K562 (cell line): Measurements from ENCODE around the gene CAPN5. TPM values are rescaled to one million over a fixed set of nuclear protein-coding genes. Genes with fewer than 3 reads are reported as not detected.
A peak's percentile ranks its signal among the peaks of the same experiment; 100 is the strongest.

Experiments
- AFF4 ChIP-seq: sonication (generic); formaldehyde crosslinking; IDR thresholded peaks from 2 replicates; pipeline ENCODE4 v1.8.0; 2023; ENCODE audit warnings: mild to moderate bottlenecking, missing genetic modification reagents
- CREBBP ChIP-seq: IDR thresholded peaks from one replicate; pipeline ENCODE4 v1.6.1; 2012; ENCODE audit warnings: low read depth, mild to moderate bottlenecking, control low read depth, inconsistent platforms, low read length
- CTCFL ChIP-seq: IDR thresholded peaks from 2 replicates; pipeline ENCODE4 v1.6.1; 2011; ENCODE audit warnings: borderline replicate concordance, low read depth, mild to moderate bottlenecking, moderate library complexity, low read length; ENCODE audit not compliant: insufficient read depth, poor library complexity, severe bottlenecking
- RAD21 ChIP-seq, 2 experiments: fragments of 250-450 bp in 1 of 2; fragments of 450-650 bp in 1 of 2; sonication (Bioruptor Pico) in 1 of 2; formaldehyde crosslinking in 1 of 2; IDR thresholded peaks in 1 of 2; conservative IDR thresholded peaks in 1 of 2; 2 replicates each; pipeline versions ENCODE4 v1.4.0 to v1.8.0; 2020 to 2022; ENCODE audit warnings: mild to moderate bottlenecking in 2 of 2, moderate library complexity in 1 of 2
- SMARCC2 ChIP-seq: fragments of 450-650 bp; IDR thresholded peaks from 2 replicates; pipeline ENCODE4 v1.6.1; 2017; ENCODE audit warnings: antibody characterized with exemption, moderate library complexity, mild to moderate bottlenecking, low read depth
- SMARCE1 ChIP-seq: fragments of 450-650 bp; IDR thresholded peaks from 2 replicates; pipeline ENCODE4 v1.7.1; 2016; ENCODE audit warnings: mild to moderate bottlenecking
- SMC3 ChIP-seq: conservative IDR thresholded peaks from 2 replicates; pipeline ENCODE4 v1.6.1; 2011; ENCODE audit warnings: low read depth, low read length, improper control_type of control experiment; ENCODE audit not compliant: insufficient read depth
- TRIM24 ChIP-seq, 2 experiments: fragments of 450-650 bp; IDR thresholded peaks; 2 replicates each; pipeline ENCODE4 v1.6.1; 2016
- ZNF24 ChIP-seq: fragments of 450-650 bp; IDR thresholded peaks from 2 replicates; pipeline ENCODE4 v1.6.1; 2016
- polyA plus RNA-seq, 8 experiments: library from polyadenylated mRNA; depleted of rRNA in 4 of 8; stranded (reverse) in 5 of 8; unstranded in 3 of 8; fragments of >200 nt; fragmentation: Nextera tagmentation in 2 of 8; fragmentation: Illumina TruSeq in 1 of 8; extraction: Ambion mirVana in 2 of 8; extraction: Trizol in 1 of 8; gene quantifications; 2 replicates each; pipeline versions ENCODE4 v1.2.1 to v1.2.3, GENCODE V29; 2011 to 2014; ENCODE audit warnings: inconsistent platforms in 1 of 8, missing spikeins in 1 of 8
- total RNA-seq, 7 experiments: library from RNA; depleted of rRNA in 6 of 7; stranded (reverse); fragments of >200 nt in 6 of 7; fragmentation: Illumina TruSeq in 2 of 7; extraction: Trizol in 2 of 7; gene quantifications; 2 replicates each; pipeline versions ENCODE4 v1.2.1 to v1.2.3, GENCODE V29; 2011 to 2021; ENCODE audit warnings: low replicate concordance in 1 of 7

CAPN5 gene
- total and polyA plus RNA-seq, 9 of the 15 experiments (the other 6 are each of a cell fraction or from before 2014, with no cell fraction given), result 0.04 to 0.44 (median 0.14) TPM; not detected in 2

GRCh38 chr11:77101043-77101537, 34.3 kb downstream of the CAPN5 start (continued):
- TF ChIP-seq CTCFL (peak; percentile 81), SMC3 (peak; percentile 58), CREBBP (no peak), SMARCC2 (0 out of 2 replicates have a peak, but pooled peaks have one; percentile 39), TRIM24 (IDR thresholded peaks at IDR 0.05) (no peak), AFF4 (CRISPR knock-in tag) (no peak), ZNF24 (peak; percentile 96), SMARCE1 (peak; percentile 61; the same call in 1 of the 2 replicates), RAD21 (CRISPR knock-in tag; conservative IDR thresholded peaks at IDR 0.05 in 1 of 2, IDR thresholded peaks at IDR 0.05 in 1 of 2) (peak; percentile 23 to 53; a peak in 3 of 4 replicates)
